ENCODE results near the gene UBAC2.

DNA sequence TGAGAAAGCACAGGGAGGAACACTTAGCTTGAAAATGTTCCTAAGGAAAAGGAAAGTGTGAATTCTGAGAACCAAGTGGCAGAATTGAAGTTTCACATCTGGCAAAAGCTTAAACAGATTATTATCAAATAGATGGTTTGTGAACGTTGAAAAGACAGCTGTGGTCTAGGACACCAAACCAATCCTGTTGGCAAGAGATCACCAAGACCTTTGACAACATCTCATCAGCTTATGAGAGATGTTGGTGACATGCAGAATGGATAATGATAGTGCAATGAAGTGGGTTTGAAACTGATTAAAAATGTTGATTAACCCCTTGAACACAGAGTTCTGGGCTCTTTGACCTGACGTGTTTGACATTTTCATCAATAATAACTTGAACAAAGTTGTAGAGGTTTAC, 181.1 kb downstream of the UBAC2 start:
- TF ChIP-seq, protein P1, sequence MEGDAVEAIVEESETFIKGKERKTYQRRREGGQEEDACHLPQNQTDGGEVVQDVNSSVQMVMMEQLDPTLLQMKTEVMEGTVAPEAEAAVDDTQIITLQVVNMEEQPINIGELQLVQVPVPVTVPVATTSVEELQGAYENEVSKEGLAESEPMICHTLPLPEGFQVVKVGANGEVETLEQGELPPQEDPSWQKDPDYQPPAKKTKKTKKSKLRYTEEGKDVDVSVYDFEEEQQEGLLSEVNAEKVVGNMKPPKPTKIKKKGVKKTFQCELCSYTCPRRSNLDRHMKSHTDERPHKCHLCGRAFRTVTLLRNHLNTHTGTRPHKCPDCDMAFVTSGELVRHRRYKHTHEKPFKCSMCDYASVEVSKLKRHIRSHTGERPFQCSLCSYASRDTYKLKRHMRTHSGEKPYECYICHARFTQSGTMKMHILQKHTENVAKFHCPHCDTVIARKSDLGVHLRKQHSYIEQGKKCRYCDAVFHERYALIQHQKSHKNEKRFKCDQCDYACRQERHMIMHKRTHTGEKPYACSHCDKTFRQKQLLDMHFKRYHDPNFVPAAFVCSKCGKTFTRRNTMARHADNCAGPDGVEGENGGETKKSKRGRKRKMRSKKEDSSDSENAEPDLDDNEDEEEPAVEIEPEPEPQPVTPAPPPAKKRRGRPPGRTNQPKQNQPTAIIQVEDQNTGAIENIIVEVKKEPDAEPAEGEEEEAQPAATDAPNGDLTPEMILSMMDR (conservative IDR thresholded peaks at IDR 0.05), result no peak
- TF ChIP-seq ZFX (IDR thresholded peaks at IDR 0.05), result no peak
